CD4-positive, CD25-positive, alpha-beta regulatory T cell (primary cell): ENCODE results near the gene DGKZ. TPM values are rescaled to one million over a fixed set of nuclear protein-coding genes. Genes with fewer than 3 reads are reported as not detected.

Experiments used
- ATAC-seq, 2 donors: fragments of 150-1000 bp; cut with Tn5 transposase; one replicate each; pipeline ENCODE4 v1.10.0; 2021; ENCODE audit warnings: low read depth in 2 of 2, moderate number of reproducible peaks in 2 of 2, moderate library complexity in 1 of 2
- DNase-seq, 3 donors: peaks; one replicate each; pipeline versions ENCODE4 v3.0.0 to v3.0.0-alpha.2; 2012 to 2022; ENCODE audit warnings: mixed read lengths in 1 of 3
- H3K27ac ChIP-seq: one replicate; pipeline ENCODE4 v1.7.0; 2013; ENCODE audit warnings: mild to moderate bottlenecking, low read length; ENCODE audit not compliant: insufficient read depth, poor library complexity, severe bottlenecking
- H3K27me3 ChIP-seq: one replicate; pipeline ENCODE4 v1.7.0; 2013; ENCODE audit warnings: low read length; ENCODE audit not compliant: control insufficient read depth, insufficient read depth
- H3K36me3 ChIP-seq: one replicate; pipeline ENCODE4 v1.7.0; 2013; ENCODE audit warnings: mild to moderate bottlenecking, low read length, moderate library complexity; ENCODE audit not compliant: control insufficient read depth, insufficient read depth
- H3K4me1 ChIP-seq: 2 replicates; pipeline ENCODE4 v1.7.0; 2013; ENCODE audit warnings: mild to moderate bottlenecking, low read length; ENCODE audit not compliant: insufficient read depth, control insufficient read depth, poor library complexity, severe bottlenecking
- H3K4me3 ChIP-seq: one replicate; pipeline ENCODE4 v1.7.0; 2013; ENCODE audit warnings: low read depth, mild to moderate bottlenecking, low read length, moderate library complexity
- H3K9me3 ChIP-seq, 2 experiments: 1 replicate in 1 of 2; 2 replicates in 1 of 2; pipeline ENCODE4 v1.7.0; 2013; ENCODE audit warnings: low read length in 2 of 2, mild to moderate bottlenecking in 1 of 2, moderate library complexity in 1 of 2; ENCODE audit not compliant: control insufficient read depth in 2 of 2
- H3K27ac Mint-ChIP-seq, 3 donors: one replicate each; pipeline ENCODE4 v1.8.0; 2020 to 2022; ENCODE audit warnings: mild to moderate bottlenecking in 3 of 3, mixed read lengths in 3 of 3, moderate library complexity in 2 of 3
- H3K27me3 Mint-ChIP-seq: one replicate; pipeline ENCODE4 v1.8.0; 2022; ENCODE audit warnings: mild to moderate bottlenecking, mixed read lengths
- H3K36me3 Mint-ChIP-seq: one replicate; pipeline ENCODE4 v1.8.0; 2020; ENCODE audit warnings: mixed read lengths
- H3K4me1 Mint-ChIP-seq, 4 donors: one replicate each; pipeline ENCODE4 v1.8.0; 2020 to 2022; ENCODE audit warnings: mixed read lengths in 4 of 4, mild to moderate bottlenecking in 1 of 4
- H3K4me3 Mint-ChIP-seq, 4 donors: one replicate each; pipeline ENCODE4 v1.8.0; 2020 to 2022; ENCODE audit warnings: mild to moderate bottlenecking in 4 of 4, mixed read lengths in 4 of 4, moderate library complexity in 3 of 4
- H3K9me3 Mint-ChIP-seq, 7 donors: one replicate each; pipeline ENCODE4 v1.8.0; 2020 to 2022; ENCODE audit warnings: mixed read lengths in 7 of 7, mild to moderate bottlenecking in 3 of 7, moderate library complexity in 2 of 7
- polyA plus RNA-seq, 4 donors: library from polyadenylated mRNA; unstranded; fragments of 300-500 nt; fragmentation: Illumina TruSeq; gene quantifications; one replicate each; pipeline ENCODE4 v1.2.3, GENCODE V29; 2021
- total RNA-seq: library from RNA; stranded (reverse); gene quantifications from one replicate; pipeline ENCODE4 v1.2.3, GENCODE V29; 2022

DGKZ gene
- total and polyA plus RNA-seq, 5 donors from 2014 or later, result 36.6 to 234 (median 46.3) TPM

GRCh38 chr11:46330154-46330553, 17.1 kb upstream of the DGKZ start:
- ATAC-seq (no peak), DNase-seq (no peak)
- peaks cover 2% of the 10 kb centered on the region for H3K36me3 Mint-ChIP-seq
- H3K9me3 Mint-ChIP-seq, result peaks cover 0 to 1% (median 0%) of the 10 kb centered on the region in 7 donors
- peaks cover 23% of the 10 kb centered on the region for H3K27me3 Mint-ChIP-seq
- Histone ChIP-seq H3K4me1 (peaks cover 43% of the 10 kb centered on the region), H3K27ac (no peak overlapping the region), H3K9me3 (no peaks in the 10 kb centered on the region), H3K4me3 (no peak overlapping the region), H3K36me3 (no peaks in the 10 kb centered on the region), H3K27me3 (peaks cover 2% of the 10 kb centered on the region)
- peak overlapping the region; percentile 17 to 95 (median 26) for H3K27ac Mint-ChIP-seq
- peak overlapping the region in 3 of 4 donors; percentile 59 to 86 (median 64) for H3K4me3 Mint-ChIP-seq
- H3K4me1 Mint-ChIP-seq, result peaks cover 0 to 53% (median 21%) of the 10 kb centered on the region in 4 donors

- Mint-ChIP-seq H3K4me1 (peaks cover 0 to 57% (median 21%) of the 10 kb centered on the region in 4 donors), H3K4me3 (peak overlapping the region in 3 of 4 donors; percentile 64 to 86 (median 84)), H3K27ac (peak overlapping the region; percentile 26 to 95 (median 72)), H3K36me3 (peaks cover 4% of the 10 kb centered on the region), H3K9me3 (peaks cover 0 to 1% (median 0%) of the 10 kb centered on the region in 7 donors), H3K27me3 (peaks cover 26% of the 10 kb centered on the region)
- ATAC-seq (no peak), DNase-seq (no peak)
- Histone ChIP-seq H3K4me3 (peak overlapping the region; percentile 23), H3K27me3 (peaks cover 2% of the 10 kb centered on the region), H3K27ac (peak overlapping the region; percentile 15), H3K36me3 (no peaks in the 10 kb centered on the region), H3K9me3 (no peaks in the 10 kb centered on the region), H3K4me1 (peaks cover 43% of the 10 kb centered on the region)
Measured at GRCh38 chr11:46330563-46331281, 16.5 kb upstream of the DGKZ start.

- DNase-seq (peak in 2 of 3 donors; percentile 67 to 79), ATAC-seq (peak; percentile 65 to 76)
- Mint-ChIP-seq H3K4me3 (peak overlapping the region; percentile 64 to 90 (median 85)), H3K36me3 (peaks cover 4% of the 10 kb centered on the region), H3K27me3 (peaks cover 26% of the 10 kb centered on the region), H3K9me3 (peaks cover 0 to 1% (median 0%) of the 10 kb centered on the region in 7 donors), H3K4me1 (peaks cover 0 to 61% (median 24%) of the 10 kb centered on the region in 4 donors), H3K27ac (peak overlapping the region; percentile 72 to 95 (median 81))
- H3K4me3 ChIP-seq, result peak overlapping the region; percentile 23
- H3K36me3 ChIP-seq, result no peaks in the 10 kb centered on the region
- H3K4me1 ChIP-seq, result peaks cover 43% of the 10 kb centered on the region
- H3K27ac ChIP-seq, result peak overlapping the region; percentile 15
- H3K27me3 ChIP-seq, result peaks cover 2% of the 10 kb centered on the region
- H3K9me3 ChIP-seq, result no peaks in the 10 kb centered on the region
Measured at GRCh38 chr11:46331282-46331984, 15.8 kb upstream of the DGKZ start.

- Mint-ChIP-seq H3K27ac (peak overlapping the region; percentile 72 to 95 (median 81)), H3K4me1 (peaks cover 0 to 60% (median 24%) of the 10 kb centered on the region in 4 donors), H3K4me3 (peak overlapping the region; percentile 64 to 90 (median 85)), H3K27me3 (peaks cover 26% of the 10 kb centered on the region), H3K9me3 (peaks cover 0 to 1% (median 0%) of the 10 kb centered on the region in 7 donors), H3K36me3 (peaks cover 4% of the 10 kb centered on the region)
- Histone ChIP-seq H3K27me3 (peaks cover 2% of the 10 kb centered on the region), H3K9me3 (no peaks in the 10 kb centered on the region), H3K4me1 (peaks cover 43% of the 10 kb centered on the region), H3K4me3 (peak overlapping the region; percentile 23), H3K36me3 (no peaks in the 10 kb centered on the region), H3K27ac (peak overlapping the region; percentile 14)
- no peak for DNase-seq
- ATAC-seq, result no peak
Measured at GRCh38 chr11:46332093-46332567, 15.1 kb upstream of the DGKZ start.

- peaks cover 26% of the 10 kb centered on the region for H3K27me3 Mint-ChIP-seq
- Histone ChIP-seq H3K4me1 (peaks cover 43% of the 10 kb centered on the region), H3K36me3 (no peaks in the 10 kb centered on the region), H3K4me3 (no peak overlapping the region), H3K27ac (peak overlapping the region; percentile 14), H3K27me3 (peaks cover 2% of the 10 kb centered on the region), H3K9me3 (no peaks in the 10 kb centered on the region)
- ATAC-seq (peak; percentile 23 to 35), DNase-seq (peak in 1 of 3 donors; percentile 35)
- H3K9me3 Mint-ChIP-seq, result peaks cover 0 to 1% (median 0%) of the 10 kb centered on the region in 7 donors
- H3K36me3 Mint-ChIP-seq, result peaks cover 4% of the 10 kb centered on the region
- peak overlapping the region; percentile 38 to 87 (median 46) for H3K27ac Mint-ChIP-seq
- peaks cover 0 to 63% (median 23%) of the 10 kb centered on the region in 4 donors for H3K4me1 Mint-ChIP-seq
- H3K4me3 Mint-ChIP-seq, result peak overlapping the region; percentile 73 to 90 (median 87)
Measured at GRCh38 chr11:46332568-46333393, 14.5 kb upstream of the DGKZ start.

- Mint-ChIP-seq H3K9me3 (peaks cover 0 to 1% (median 0%) of the 10 kb centered on the region in 7 donors), H3K4me1 (peaks cover 0 to 66% (median 23%) of the 10 kb centered on the region in 4 donors), H3K4me3 (peak overlapping the region; percentile 73 to 91 (median 87)), H3K27ac (peak overlapping the region in 2 of 3 donors; percentile 87 to 92), H3K36me3 (peaks cover 4% of the 10 kb centered on the region), H3K27me3 (peaks cover 28% of the 10 kb centered on the region)
- Histone ChIP-seq H3K4me3 (peak overlapping the region; percentile 60), H3K27ac (no peak overlapping the region), H3K36me3 (no peaks in the 10 kb centered on the region), H3K9me3 (no peaks in the 10 kb centered on the region), H3K27me3 (peaks cover 2% of the 10 kb centered on the region), H3K4me1 (peaks cover 43% of the 10 kb centered on the region)
- DNase-seq (peak in 2 of 3 donors; percentile 30 to 35), ATAC-seq (peak; percentile 26)
Measured at GRCh38 chr11:46333394-46333947, 13.8 kb upstream of the DGKZ start.
